CD8-positive, alpha-beta memory T cell (primary cell): ENCODE results near the gene RS1. TPM values are rescaled to one million over a fixed set of nuclear protein-coding genes. Genes with fewer than 3 reads are reported as not detected.

Experiments used
- CTCF ChIA-PET: fragments of 350-600 bp; sonication (Branson Sonifier 250); formaldehyde crosslinking; loops from one replicate; lab custom pipeline; 2021; ENCODE audit warnings: antibody characterized with exemption; lab: Charles Lee
- POLR2A ChIA-PET: fragments of 350-600 bp; sonication (Branson Sonifier 250); formaldehyde crosslinking; loops from one replicate; lab custom pipeline; 2021; ENCODE audit warnings: antibody characterized with exemption; lab: Charles Lee
- DNase-seq, 5 donors: peaks; one replicate each; pipeline versions ENCODE4 v3.0.0 to v3.0.0-alpha.2; 2020 to 2022; ENCODE audit warnings: mixed read lengths in 1 of 5
- H3K27ac ChIP-seq: one replicate; pipeline ENCODE4 v1.7.0; 2013; ENCODE audit warnings: low read depth, mild to moderate bottlenecking, low read length, moderate library complexity
- H3K27me3 ChIP-seq: 2 replicates; pipeline ENCODE4 v1.7.0; 2013; ENCODE audit warnings: low read length, mild to moderate bottlenecking; ENCODE audit not compliant: insufficient read depth, poor library complexity, severe bottlenecking
- H3K36me3 ChIP-seq: 2 replicates; pipeline ENCODE4 v1.7.0; 2013; ENCODE audit warnings: mild to moderate bottlenecking, low read length, moderate library complexity; ENCODE audit not compliant: insufficient read depth
- H3K4me1 ChIP-seq: 2 replicates; pipeline ENCODE4 v1.7.0; 2013; ENCODE audit warnings: mild to moderate bottlenecking, low read length, moderate library complexity; ENCODE audit not compliant: insufficient read depth
- H3K4me3 ChIP-seq: 2 replicates; pipeline ENCODE4 v1.7.0; 2013; ENCODE audit warnings: mild to moderate bottlenecking, low read length
- H3K9me3 ChIP-seq: 2 replicates; pipeline ENCODE4 v1.7.0; 2013; ENCODE audit warnings: mild to moderate bottlenecking, low read length
- H3K27ac Mint-ChIP-seq, 8 donors: one replicate each; pipeline ENCODE4 v1.8.0; 2020 to 2021; ENCODE audit warnings: mixed read lengths in 8 of 8, mild to moderate bottlenecking in 6 of 8, inconsistent platforms in 3 of 8, moderate library complexity in 3 of 8
- H3K27me3 Mint-ChIP-seq, 2 donors: one replicate each; pipeline ENCODE4 v1.8.0; 2020 to 2021; ENCODE audit warnings: mixed read lengths in 2 of 2, mild to moderate bottlenecking in 1 of 2, moderate library complexity in 1 of 2
- H3K36me3 Mint-ChIP-seq, 3 donors: one replicate each; pipeline ENCODE4 v1.8.0; 2020 to 2021; ENCODE audit warnings: mixed read lengths in 3 of 3, inconsistent platforms in 1 of 3, mild to moderate bottlenecking in 1 of 3
- H3K4me1 Mint-ChIP-seq, 3 donors: one replicate each; pipeline ENCODE4 v1.8.0; 2020 to 2021; ENCODE audit warnings: mixed read lengths in 3 of 3, inconsistent platforms in 1 of 3, mild to moderate bottlenecking in 1 of 3
- H3K4me3 Mint-ChIP-seq, 7 donors: one replicate each; pipeline ENCODE4 v1.8.0; 2020 to 2021; ENCODE audit warnings: mixed read lengths in 7 of 7, mild to moderate bottlenecking in 6 of 7, moderate library complexity in 4 of 7, inconsistent platforms in 2 of 7
- H3K9me3 Mint-ChIP-seq, 5 donors: one replicate each; pipeline ENCODE4 v1.8.0; 2020 to 2022; ENCODE audit warnings: mixed read lengths in 5 of 5, mild to moderate bottlenecking in 3 of 5, moderate library complexity in 2 of 5, inconsistent platforms in 1 of 5
- polyA plus RNA-seq: library from polyadenylated mRNA; unstranded; fragments of 300-500 nt; fragmentation: Illumina TruSeq; gene quantifications from one replicate; pipeline ENCODE4 v1.2.3, GENCODE V29; 2021
- total RNA-seq, 2 experiments: library from RNA; stranded (reverse); gene quantifications; one replicate each; pipeline ENCODE4 v1.2.3, GENCODE V29; 2021

RS1 gene
- total and polyA plus RNA-seq, 3 experiments from 2014 or later, result not detected

DNA sequence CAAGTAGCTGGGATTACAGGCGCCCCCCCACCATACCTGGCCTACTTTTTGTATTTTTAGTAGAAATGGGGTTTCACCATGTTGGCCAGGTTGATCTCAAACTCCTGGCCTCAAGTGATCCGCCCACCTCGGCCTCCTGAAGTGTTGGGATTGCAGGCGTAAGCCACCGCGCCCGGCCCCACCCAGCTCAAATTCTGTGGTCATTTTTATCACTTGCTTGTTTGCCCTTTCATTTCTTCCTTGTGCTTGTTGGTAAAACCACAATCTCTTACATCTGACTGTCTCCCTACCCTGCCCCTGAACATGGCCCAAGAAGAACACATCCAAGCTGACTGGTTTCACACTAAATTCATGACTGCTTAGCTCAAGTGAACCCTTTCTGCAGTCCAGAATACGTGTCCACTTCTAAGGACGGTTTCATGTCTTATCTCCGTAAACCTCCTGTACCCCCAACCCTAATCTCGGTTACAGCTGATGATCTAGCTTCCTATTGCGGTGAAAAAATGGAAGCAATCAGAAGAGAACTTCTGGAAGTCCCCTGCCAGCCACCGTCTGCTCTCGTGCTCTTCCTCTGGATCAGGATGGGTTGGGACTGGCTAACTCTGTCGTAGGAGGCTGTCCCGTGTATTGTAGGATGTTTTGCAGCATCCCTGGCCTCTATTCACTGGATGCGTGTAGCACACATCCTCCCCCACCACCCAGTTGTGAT lies 5.4 kb upstream of the RS1 start:
- Histone ChIP-seq H3K4me3 (no peak overlapping the region), H3K36me3 (no peaks in the 10 kb centered on the region), H3K27me3 (no peaks in the 10 kb centered on the region), H3K9me3 (no peaks in the 10 kb centered on the region), H3K27ac (no peak overlapping the region), H3K4me1 (no peaks in the 10 kb centered on the region)
- Mint-ChIP-seq H3K27ac (peak overlapping the region in 3 of 8 donors; percentile 3 to 96 (median 48)), H3K4me3 (peak overlapping the region in 1 of 7 donors; percentile 62), H3K27me3 (peaks cover 0 to 11% of the 10 kb centered on the region in 2 donors), H3K36me3 (peaks cover 0 to 2% (median 0%) of the 10 kb centered on the region in 3 donors), H3K4me1 (peaks cover 7 to 12% (median 8%) of the 10 kb centered on the region in 3 donors), H3K9me3 (peaks cover 0 to 6% (median 0%) of the 10 kb centered on the region in 5 donors)
- no peak for DNase-seq
- CTCF ChIA-PET, result no interaction called here
- POLR2A ChIA-PET, result interaction anchor here (0.7 kb wide), 1 partner anchor 1385 kb away, joined by 6 read pairs; no protein-coding TSS in a partner anchor

GRCh38 chrX:18676470-18676869 lies 4.6 kb upstream of the RS1 start:
- peaks cover 0 to 11% of the 10 kb centered on the region in 2 donors for H3K27me3 Mint-ChIP-seq
- Histone ChIP-seq H3K4me1 (no peaks in the 10 kb centered on the region), H3K36me3 (no peaks in the 10 kb centered on the region), H3K9me3 (no peaks in the 10 kb centered on the region), H3K27ac (no peak overlapping the region), H3K4me3 (no peak overlapping the region), H3K27me3 (no peaks in the 10 kb centered on the region)
- peak overlapping the region in 3 of 8 donors; percentile 38 to 96 (median 84) for H3K27ac Mint-ChIP-seq
- peaks cover 7 to 12% (median 8%) of the 10 kb centered on the region in 3 donors for H3K4me1 Mint-ChIP-seq
- H3K9me3 Mint-ChIP-seq, result peaks cover 0 to 6% (median 0%) of the 10 kb centered on the region in 5 donors
- CTCF ChIA-PET, result no interaction called here
- H3K36me3 Mint-ChIP-seq, result peaks cover 0 to 2% (median 0%) of the 10 kb centered on the region in 3 donors
- POLR2A ChIA-PET, result no interaction called here
- DNase-seq, result no peak
- H3K4me3 Mint-ChIP-seq, result peak overlapping the region in 4 of 7 donors; percentile 26 to 83 (median 54)

DNA sequence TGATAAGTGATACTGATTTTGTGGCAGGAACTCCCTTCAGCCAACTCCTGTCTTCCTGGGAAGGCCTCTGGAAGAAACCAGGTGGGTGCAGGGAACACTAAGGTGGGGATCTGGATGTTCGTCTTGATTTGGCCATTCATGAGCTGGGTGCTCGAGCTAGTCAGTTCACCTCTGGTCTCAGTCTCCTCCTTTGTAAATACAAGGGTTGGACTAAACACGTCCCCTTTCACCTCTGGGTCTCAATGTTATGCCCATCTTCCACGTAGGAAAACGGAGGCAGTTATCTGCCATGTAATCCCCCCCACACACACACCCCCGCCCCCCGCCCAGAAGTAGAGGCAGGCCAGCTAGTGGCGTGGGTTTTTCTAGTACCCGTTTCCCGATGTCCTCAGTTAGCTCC lies 4.1 kb upstream of the RS1 start:
- Histone ChIP-seq H3K4me3 (no peak overlapping the region), H3K36me3 (no peaks in the 10 kb centered on the region), H3K9me3 (no peaks in the 10 kb centered on the region), H3K27me3 (no peaks in the 10 kb centered on the region), H3K27ac (no peak overlapping the region), H3K4me1 (no peaks in the 10 kb centered on the region)
- ChIA-PET POLR2A (no interaction called here), CTCF (no interaction called here)
- Mint-ChIP-seq H3K4me3 (peak overlapping the region in 6 of 7 donors; percentile 39 to 83 (median 64)), H3K36me3 (peaks cover 0 to 2% (median 0%) of the 10 kb centered on the region in 3 donors), H3K4me1 (peaks cover 7 to 12% (median 8%) of the 10 kb centered on the region in 3 donors), H3K27ac (peak overlapping the region in 5 of 8 donors; percentile 4 to 96 (median 61)), H3K27me3 (peaks cover 0 to 11% of the 10 kb centered on the region in 2 donors), H3K9me3 (peaks cover 0 to 6% (median 0%) of the 10 kb centered on the region in 5 donors)
- DNase-seq, result no peak

GRCh38 chrX:18674788-18675735 lies 3.2 kb upstream of the RS1 start:
- peak overlapping the region; percentile 59 for H3K27ac ChIP-seq
- peak overlapping the region; percentile 60 for H3K4me3 ChIP-seq
- no peaks in the 10 kb centered on the region for H3K4me1 ChIP-seq
- H3K9me3 ChIP-seq, result no peaks in the 10 kb centered on the region
- no peaks in the 10 kb centered on the region for H3K27me3 ChIP-seq
- H3K4me3 Mint-ChIP-seq, result peak overlapping the region; percentile 80 to 93 (median 83)
- POLR2A ChIA-PET, result no interaction called here
- H3K36me3 ChIP-seq, result no peaks in the 10 kb centered on the region
- CTCF ChIA-PET, result no interaction called here
- H3K4me1 Mint-ChIP-seq, result peaks cover 7 to 12% (median 8%) of the 10 kb centered on the region in 3 donors
- H3K27ac Mint-ChIP-seq, result peak overlapping the region; percentile 56 to 96 (median 83)
- peaks cover 0 to 11% of the 10 kb centered on the region in 2 donors for H3K27me3 Mint-ChIP-seq
- peaks cover 0 to 6% (median 0%) of the 10 kb centered on the region in 5 donors for H3K9me3 Mint-ChIP-seq
- peaks cover 0 to 2% (median 0%) of the 10 kb centered on the region in 3 donors for H3K36me3 Mint-ChIP-seq
- peak; percentile 66 to 85 (median 84) for DNase-seq

DNA sequence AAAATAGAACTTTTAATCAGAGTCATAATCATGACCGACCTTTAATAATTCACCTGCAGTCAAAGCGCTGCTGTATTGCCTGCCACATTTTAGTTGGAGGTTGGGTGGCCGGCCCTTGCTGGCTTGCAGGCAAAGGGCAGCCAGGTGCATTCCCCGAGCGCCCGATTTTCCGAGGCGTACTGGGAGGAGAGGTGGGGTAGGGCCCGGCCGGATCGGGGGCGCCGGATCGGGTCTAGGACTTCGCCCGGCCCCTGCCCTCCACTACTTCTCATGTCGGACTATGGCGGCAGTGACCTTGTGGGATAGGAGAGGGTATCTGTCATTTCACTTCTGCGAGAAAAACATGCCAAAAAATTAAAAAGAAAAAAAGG lies 2.5 kb upstream of the RS1 start:
- Mint-ChIP-seq H3K27ac (peak overlapping the region in 7 of 8 donors; percentile 42 to 96 (median 81)), H3K4me1 (peaks cover 7 to 12% (median 8%) of the 10 kb centered on the region in 3 donors), H3K4me3 (peak overlapping the region; percentile 80 to 93 (median 83)), H3K27me3 (peaks cover 0 to 11% of the 10 kb centered on the region in 2 donors), H3K9me3 (peaks cover 0 to 6% (median 0%) of the 10 kb centered on the region in 5 donors), H3K36me3 (peaks cover 0 to 2% (median 0%) of the 10 kb centered on the region in 3 donors)
- Histone ChIP-seq H3K4me3 (peak overlapping the region; percentile 60), H3K27ac (no peak overlapping the region), H3K4me1 (no peaks in the 10 kb centered on the region), H3K27me3 (no peaks in the 10 kb centered on the region), H3K9me3 (no peaks in the 10 kb centered on the region), H3K36me3 (no peaks in the 10 kb centered on the region)
- DNase-seq, result peak in 3 of 5 donors; percentile 3 to 47 (median 10)
- ChIA-PET POLR2A (no interaction called here), CTCF (no interaction called here)

- H3K9me3 Mint-ChIP-seq, result peaks cover 0 to 3% (median 0%) of the 10 kb centered on the region in 5 donors
- ChIA-PET POLR2A (no interaction called here), CTCF (no interaction called here)
- peaks cover 5 to 8% of the 10 kb centered on the region in 2 donors for H3K27me3 Mint-ChIP-seq
- Histone ChIP-seq H3K4me3 (no peak overlapping the region), H3K27ac (no peak overlapping the region), H3K27me3 (no peaks in the 10 kb centered on the region), H3K9me3 (no peaks in the 10 kb centered on the region), H3K36me3 (no peaks in the 10 kb centered on the region), H3K4me1 (no peaks in the 10 kb centered on the region)
- peaks cover 0 to 8% (median 6%) of the 10 kb centered on the region in 3 donors for H3K4me1 Mint-ChIP-seq
- no peak for DNase-seq
- peaks cover 0 to 3% (median 0%) of the 10 kb centered on the region in 3 donors for H3K36me3 Mint-ChIP-seq
- peak overlapping the region in 2 of 7 donors; percentile 8 to 52 for H3K4me3 Mint-ChIP-seq
- no peak overlapping the region for H3K27ac Mint-ChIP-seq
Observed at GRCh38 chrX:18668071-18668835, 3.7 kb downstream of the RS1 start.

DNA sequence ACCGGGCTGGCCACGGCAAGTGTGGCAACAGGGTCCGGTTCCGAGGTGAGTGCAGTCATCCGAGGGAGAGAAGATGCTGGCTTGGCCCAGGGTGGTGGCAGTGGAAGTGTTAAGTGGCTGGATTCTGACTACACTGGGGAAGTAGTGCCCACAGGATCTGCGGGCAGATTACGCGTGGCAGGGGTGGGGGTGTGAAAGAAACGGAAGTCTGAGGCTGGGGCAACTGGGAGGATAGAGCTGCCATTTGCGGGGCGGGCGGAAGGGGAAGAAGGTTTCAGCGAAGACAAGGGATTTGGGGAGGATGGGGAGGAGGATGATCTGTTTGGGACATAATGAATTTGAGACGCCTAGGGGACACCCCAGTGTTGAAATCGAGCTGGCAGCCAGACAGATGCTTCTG lies 5.3 kb downstream of the RS1 start:
- CTCF ChIA-PET, result no interaction called here
- no peak for DNase-seq
- peaks cover 0 to 8% (median 6%) of the 10 kb centered on the region in 3 donors for H3K4me1 Mint-ChIP-seq
- POLR2A ChIA-PET, result no interaction called here
- H3K4me3 Mint-ChIP-seq, result no peak overlapping the region
- Histone ChIP-seq H3K27ac (no peak overlapping the region), H3K4me1 (no peaks in the 10 kb centered on the region), H3K9me3 (no peaks in the 10 kb centered on the region), H3K27me3 (no peaks in the 10 kb centered on the region), H3K36me3 (no peaks in the 10 kb centered on the region), H3K4me3 (no peak overlapping the region)
- H3K36me3 Mint-ChIP-seq, result peaks cover 0 to 3% (median 0%) of the 10 kb centered on the region in 3 donors
- H3K27ac Mint-ChIP-seq, result peak overlapping the region in 1 of 8 donors; percentile 87
- peaks cover 0 to 3% (median 0%) of the 10 kb centered on the region in 5 donors for H3K9me3 Mint-ChIP-seq
- peaks cover 5 to 8% of the 10 kb centered on the region in 2 donors for H3K27me3 Mint-ChIP-seq
